Breast epithelium (tissue), 4 donors: Measurements from ENCODE around the gene FHL1. TPM values are rescaled to one million over a fixed set of nuclear protein-coding genes. Genes with fewer than 3 reads are reported as not detected.
A peak's percentile ranks its signal among the peaks of the same experiment; 100 is the strongest.

Source experiments
- DNase-seq, 2 donors: peaks; one replicate each; pipeline ENCODE4 v3.0.0-alpha.2; 2019; ENCODE audit warnings: low spot score in 2 of 2
- H3K27ac ChIP-seq, 2 donors: fragments of 200-600 bp; sonication (generic) in 1 of 2; one replicate each; pipeline ENCODE4 v1.5.1; 2016 to 2019; ENCODE audit warnings: mild to moderate bottlenecking in 1 of 2
- H3K27me3 ChIP-seq, 2 donors: fragments of 200-600 bp; sonication (generic) in 1 of 2; one replicate each; pipeline versions ENCODE4 v1.5.1 to v1.6.0; 2017 to 2019; ENCODE audit warnings: control low read depth in 1 of 2, mild to moderate bottlenecking in 1 of 2
- H3K36me3 ChIP-seq: fragments of 200-600 bp; one replicate; pipeline ENCODE4 v1.5.1; 2019
- H3K4me1 ChIP-seq, 2 donors: fragments of 200-600 bp; sonication (generic); one replicate each; pipeline ENCODE4 v1.5.1; 2016 to 2019; ENCODE audit warnings: control low read depth in 1 of 2
- H3K4me3 ChIP-seq, 3 donors: fragments of 200-600 bp; sonication (generic); 1 replicate in 2 of 3; 2 replicates in 1 of 3; pipeline ENCODE4 v1.5.1; 2016 to 2019; ENCODE audit warnings: mild to moderate bottlenecking in 3 of 3, moderate library complexity in 2 of 3
- H3K9me3 ChIP-seq, 2 donors: fragments of 200-600 bp; sonication (generic) in 1 of 2; one replicate each; pipeline ENCODE4 v1.5.1; 2016 to 2019; ENCODE audit warnings: control low read depth in 1 of 2
- CTCF ChIP-seq, 3 donors: fragments of 450-650 bp; IDR thresholded peaks; one replicate each; pipeline ENCODE4 v1.5.1; 2016 to 2017; ENCODE audit warnings: antibody characterized with exemption in 3 of 3, mild to moderate bottlenecking in 3 of 3, moderate library complexity in 3 of 3
- POLR2A ChIP-seq: fragments of 450-650 bp; IDR thresholded peaks from one replicate; pipeline ENCODE4 v1.6.1; 2016; ENCODE audit warnings: antibody characterized with exemption, mild to moderate bottlenecking, moderate library complexity
- POLR2AphosphoS5 ChIP-seq, 3 donors: sonication (generic); formaldehyde crosslinking; IDR thresholded peaks; one replicate each; pipeline ENCODE4 v1.6.1; 2017; ENCODE audit warnings: antibody characterized with exemption in 3 of 3
- intact Hi-C: fragments of 100-400 bp; cut with DNase I; formaldehyde crosslinking; loops from one replicate; pipeline ENCODE4 v1.15.1; 2023; ENCODE audit warnings: low total_unique reads
- total RNA-seq, 3 donors: library from RNA; depleted of rRNA; stranded (reverse); fragments of >200 nt; gene quantifications; one replicate each; pipeline ENCODE4 v1.1.0, GENCODE V29; 2016

The FHL1 gene
- total RNA-seq, 3 donors from 2014 or later = 299 to 1,250 (median 654) TPM

GRCh38 chrX:136146614-136147314 lies 569 bp upstream of the FHL1 start:
- intact Hi-C loops = no loop called here
- no peak for DNase-seq
- Histone ChIP-seq H3K4me3 (peak overlapping the region; percentile 60 to 78 (median 66)), H3K27me3 (peaks cover 0 to 41% of the 10 kb centered on the region in 2 donors), H3K4me1 (no peaks in the 10 kb centered on the region), H3K27ac (peak overlapping the region; percentile 67 to 92), H3K9me3 (no peaks in the 10 kb centered on the region), H3K36me3 (no peaks in the 10 kb centered on the region)
- TF ChIP-seq POLR2AphosphoS5 (IDR thresholded peaks at IDR 0.05) (no peak), CTCF (IDR thresholded peaks at IDR 0.05) (no peak), POLR2A (no peak)

GRCh38 chrX:136147976-136148375 lies 643 bp downstream of the FHL1 start:
- no peak for DNase-seq
- Histone ChIP-seq H3K4me3 (peak overlapping the region; percentile 60 to 78 (median 66)), H3K4me1 (no peaks in the 10 kb centered on the region), H3K27ac (peak overlapping the region; percentile 72 to 92), H3K27me3 (peaks cover 0 to 44% of the 10 kb centered on the region in 2 donors), H3K36me3 (no peaks in the 10 kb centered on the region), H3K9me3 (no peaks in the 10 kb centered on the region)
- intact Hi-C loops = no loop called here
- TF ChIP-seq POLR2A = no peak
- TF ChIP-seq POLR2AphosphoS5 (IDR thresholded peaks at IDR 0.05) = no peak
- TF ChIP-seq CTCF (IDR thresholded peaks at IDR 0.05) = no peak

GRCh38 chrX:136148391-136148790 lies 1.1 kb downstream of the FHL1 start:
- Histone ChIP-seq H3K27me3 (peaks cover 0 to 42% of the 10 kb centered on the region in 2 donors), H3K9me3 (no peaks in the 10 kb centered on the region), H3K4me3 (peak overlapping the region; percentile 60 to 78 (median 66)), H3K4me1 (no peaks in the 10 kb centered on the region), H3K27ac (peak overlapping the region; percentile 72 to 92), H3K36me3 (no peaks in the 10 kb centered on the region)
- intact Hi-C loops = no loop called here
- no peak for DNase-seq
- no peak for TF ChIP-seq CTCF (IDR thresholded peaks at IDR 0.05)
- no peak for TF ChIP-seq POLR2AphosphoS5 (IDR thresholded peaks at IDR 0.05)
- no peak for TF ChIP-seq POLR2A

- H3K27ac ChIP-seq = no peak overlapping the region
- H3K27me3 ChIP-seq = peaks cover 0 to 26% of the 10 kb centered on the region in 2 donors
- H3K4me1 ChIP-seq = peaks cover 0 to 2% of the 10 kb centered on the region in 2 donors
- intact Hi-C loops = no loop called here
- TF ChIP-seq POLR2A (no peak), POLR2AphosphoS5 (IDR thresholded peaks at IDR 0.05) (no peak), CTCF (IDR thresholded peaks at IDR 0.05) (no peak)
- no peak overlapping the region for H3K4me3 ChIP-seq
- DNase-seq = no peak
- no peaks in the 10 kb centered on the region for H3K9me3 ChIP-seq
- H3K36me3 ChIP-seq = no peaks in the 10 kb centered on the region
Measured at GRCh38 chrX:136154998-136155397, 7.7 kb downstream of the FHL1 start.

- TF ChIP-seq POLR2AphosphoS5 (IDR thresholded peaks at IDR 0.05) = no peak
- TF ChIP-seq CTCF (IDR thresholded peaks at IDR 0.05) = no peak
- TF ChIP-seq POLR2A = no peak
- H3K27ac ChIP-seq = no peak overlapping the region
- DNase-seq = no peak
- H3K4me3 ChIP-seq = no peak overlapping the region
- H3K27me3 ChIP-seq = peaks cover 0 to 29% of the 10 kb centered on the region in 2 donors
- no peaks in the 10 kb centered on the region for H3K9me3 ChIP-seq
- intact Hi-C loops = no loop called here
- no peaks in the 10 kb centered on the region for H3K36me3 ChIP-seq
- H3K4me1 ChIP-seq = peaks cover 0 to 2% of the 10 kb centered on the region in 2 donors
Measured at GRCh38 chrX:136156560-136157117, 9.3 kb downstream of the FHL1 start.
